Measurements from ENCODE around the gene FXN. TPM values are rescaled to one million over a fixed set of nuclear protein-coding genes. Genes with fewer than 3 reads are reported as not detected.

Gene FXN
- polyA plus RNA-seq, 1 donor: 11.5 TPM

GRCh38 chr9:69140123-69140735 is 104.7 kb downstream of the FXN start:
- no peak for DNase-seq (ENCODE audit: low read depth)

DNA sequence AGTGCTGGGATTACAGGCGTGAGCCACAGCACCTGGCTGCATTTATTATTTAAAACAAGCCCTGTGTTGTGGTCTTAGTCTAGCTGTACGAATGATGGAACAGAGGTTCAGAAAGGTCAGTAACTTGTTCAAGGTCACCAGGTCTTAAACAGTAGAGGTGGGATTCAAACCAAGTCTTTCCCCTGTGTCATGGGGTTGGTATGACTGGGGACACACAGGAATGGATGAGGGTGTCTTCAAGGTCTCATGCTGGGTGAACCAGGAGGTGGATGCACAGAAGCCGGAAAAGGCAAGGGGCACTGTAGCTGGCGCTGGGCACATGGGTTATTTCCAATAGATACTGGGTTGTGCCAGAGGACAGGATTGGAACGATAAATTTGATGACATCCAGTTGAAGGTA is 106.3 kb downstream of the FXN start:
- no peak for DNase-seq (ENCODE audit: low read depth)

- no peak for DNase-seq (ENCODE audit: low read depth)
Measured at GRCh38 chr9:69143291-69143690, 107.7 kb downstream of the FXN start.

DNA sequence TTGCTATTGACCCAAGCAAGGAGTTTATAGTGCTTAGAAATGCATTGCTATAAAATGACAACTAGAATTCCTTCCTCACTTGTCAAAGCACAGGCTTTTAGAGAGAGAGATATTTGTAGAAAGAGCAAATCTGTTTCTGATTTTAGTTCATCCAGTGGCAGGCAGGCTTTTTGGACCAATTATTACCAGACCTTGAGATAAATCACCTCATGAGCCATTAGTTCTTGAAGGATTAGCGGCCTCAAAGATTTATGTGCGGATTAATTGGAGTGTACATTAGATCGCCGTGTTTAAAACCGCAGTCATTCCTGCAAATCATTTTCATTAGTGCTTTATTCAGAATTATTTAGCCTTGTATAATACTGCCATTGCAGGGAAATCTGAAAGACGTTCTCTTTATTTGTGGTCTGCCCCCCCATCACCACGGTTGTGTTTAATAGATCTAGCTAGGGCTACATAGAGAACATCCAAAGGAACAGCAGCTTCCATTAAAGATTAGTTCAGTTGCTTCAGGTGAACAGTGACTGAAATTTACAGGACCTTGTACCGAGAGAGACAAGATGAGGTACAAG is 109.7 kb downstream of the FXN start:
- no peak for DNase-seq (ENCODE audit: low read depth)

- DNase-seq (ENCODE audit: low read depth): no peak
Measured at GRCh38 chr9:69147041-69147834, 111.7 kb downstream of the FXN start.

- no peak for DNase-seq (ENCODE audit: low read depth)
Measured at GRCh38 chr9:69149321-69149807, 113.8 kb downstream of the FXN start.

Other genes with a start within 250 kb of the FXN start
- 0.11 TPM for gene PRKACG, start 21.6 kb upstream of the FXN start, polyA plus RNA-seq (ENCODE audit: insufficient read length)
- 9.7 TPM for gene TJP2, start 138.5 kb downstream of the FXN start, polyA plus RNA-seq (ENCODE audit: insufficient read length)

Measured in forelimb muscle (tissue), 1 donor.